GM10266 (cell line): ENCODE results near the gene CAPS.

ENCODE experiments used
- DNase-seq: peaks from one replicate; pipeline ENCODE4 v3.0.0; 2012; ENCODE audit errors: extremely low spot score
- CTCF ChIP-seq: IDR thresholded peaks from 2 replicates; pipeline ENCODE4 v1.5.1; 2012; ENCODE audit warnings: mild to moderate bottlenecking, low read depth; ENCODE audit not compliant: control insufficient read depth, insufficient read depth; ENCODE audit errors: missing control alignments

The CAPS gene

GRCh38 chr19:5937550-5937949 is 23.5 kb downstream of the CAPS start:
- no peak for DNase-seq

GRCh38 chr19:5940260-5941208 is 26.5 kb downstream of the CAPS start:
- no peak for TF ChIP-seq CTCF

More at GRCh38 chr19:5937550-5937949, 23.5 kb downstream of the CAPS start:
- TF ChIP-seq CTCF = no peak

GRCh38 chr19:5941673-5942072 is 27.6 kb downstream of the CAPS start:
- no peak for DNase-seq
- TF ChIP-seq CTCF = no peak

More at GRCh38 chr19:5940260-5941208, 26.5 kb downstream of the CAPS start:
- DNase-seq = no peak

- no peak for DNase-seq
- TF ChIP-seq CTCF = no peak
Observed at GRCh38 chr19:5943045-5943444, 29.0 kb downstream of the CAPS start.

GRCh38 chr19:5943623-5944022 is 29.6 kb downstream of the CAPS start:
- TF ChIP-seq CTCF = no peak
- no peak for DNase-seq

GRCh38 chr19:5947435-5947834 is 33.4 kb downstream of the CAPS start:
- no peak for DNase-seq
- TF ChIP-seq CTCF = no peak
